Loucy (cell line): ENCODE results near the gene RNLS.

Experiments
- H2AFZ ChIP-seq: fragments of 200-600 bp; sonication (generic); 2 replicates; pipeline ENCODE4 v1.6.0; 2016; ENCODE audit warnings: antibody characterized with exemption, mild to moderate bottlenecking, low read length, moderate library complexity
- H3F3A ChIP-seq: fragments of 200-600 bp; 2 replicates; pipeline ENCODE4 v1.6.0; 2016; ENCODE audit warnings: antibody characterized with exemption, low read depth, mild to moderate bottlenecking
- H3K27me3 ChIP-seq: fragments of 200-600 bp; sonication (generic); 2 replicates; pipeline ENCODE4 v1.6.1; 2014; ENCODE audit warnings: low read length, mild to moderate bottlenecking; ENCODE audit not compliant: insufficient read depth, poor library complexity, severe bottlenecking
- H3K36me3 ChIP-seq: fragments of 200-600 bp; sonication (generic); 2 replicates; pipeline ENCODE4 v1.6.1; 2016; ENCODE audit warnings: low read length; ENCODE audit not compliant: insufficient read depth
- H3K4me1 ChIP-seq: fragments of 200-600 bp; sonication (generic); 2 replicates; pipeline ENCODE4 v1.5.1; 2014; ENCODE audit warnings: low read length, mild to moderate bottlenecking; ENCODE audit not compliant: insufficient read depth, poor library complexity, severe bottlenecking
- H3K4me2 ChIP-seq: fragments of 200-600 bp; sonication (generic); 2 replicates; pipeline ENCODE4 v1.6.0; 2014; ENCODE audit warnings: antibody characterized with exemption, low read length, low read depth, mild to moderate bottlenecking; ENCODE audit not compliant: poor library complexity, severe bottlenecking
- H3K4me3 ChIP-seq: fragments of 200-600 bp; sonication (generic); 2 replicates; pipeline ENCODE4 v1.5.1; 2014; ENCODE audit warnings: low read length, mild to moderate bottlenecking, mixed read lengths; ENCODE audit not compliant: poor library complexity, severe bottlenecking
- H3K79me2 ChIP-seq: fragments of 200-600 bp; sonication (generic); 2 replicates; pipeline ENCODE4 v1.6.1; 2014; ENCODE audit warnings: low read length; ENCODE audit not compliant: insufficient read depth
- H3K9ac ChIP-seq: fragments of 200-600 bp; sonication (generic); 2 replicates; pipeline ENCODE4 v1.6.0; 2014; ENCODE audit warnings: mild to moderate bottlenecking, low read depth, low read length, moderate library complexity; ENCODE audit not compliant: poor library complexity, severe bottlenecking
- H3K9me2 ChIP-seq: fragments of 200-600 bp; sonication (generic); replicated peaks from 2 replicates; pipeline ENCODE4 v1.6.1; 2016; ENCODE audit warnings: low read depth, low read length, mixed read lengths
- H3K9me3 ChIP-seq: fragments of 200-600 bp; sonication (generic); 2 replicates; pipeline ENCODE4 v1.6.1; 2014; ENCODE audit warnings: mild to moderate bottlenecking, antibody characterized with exemption, low read length, low read depth; ENCODE audit not compliant: insufficient read depth
- H4K20me1 ChIP-seq: fragments of 200-600 bp; sonication (generic); 2 replicates; pipeline ENCODE4 v1.6.0; 2014; ENCODE audit warnings: antibody characterized with exemption, low read length, mild to moderate bottlenecking; ENCODE audit not compliant: insufficient read depth, poor library complexity, severe bottlenecking
- EZH2phosphoT487 ChIP-seq: fragments of 200-600 bp; IDR thresholded peaks from 2 replicates; pipeline ENCODE4 v1.6.1; 2018; ENCODE audit warnings: antibody characterized with exemption, mild to moderate bottlenecking, moderate library complexity, borderline replicate concordance
- TF ChIP-seq, protein P1 (sequence below): fragments of 200-600 bp; sonication (generic); conservative IDR thresholded peaks from 2 replicates; pipeline ENCODE4 v1.5.1; 2014; ENCODE audit warnings: mild to moderate bottlenecking, antibody characterized with exemption, low read length

Gene RNLS

DNA sequence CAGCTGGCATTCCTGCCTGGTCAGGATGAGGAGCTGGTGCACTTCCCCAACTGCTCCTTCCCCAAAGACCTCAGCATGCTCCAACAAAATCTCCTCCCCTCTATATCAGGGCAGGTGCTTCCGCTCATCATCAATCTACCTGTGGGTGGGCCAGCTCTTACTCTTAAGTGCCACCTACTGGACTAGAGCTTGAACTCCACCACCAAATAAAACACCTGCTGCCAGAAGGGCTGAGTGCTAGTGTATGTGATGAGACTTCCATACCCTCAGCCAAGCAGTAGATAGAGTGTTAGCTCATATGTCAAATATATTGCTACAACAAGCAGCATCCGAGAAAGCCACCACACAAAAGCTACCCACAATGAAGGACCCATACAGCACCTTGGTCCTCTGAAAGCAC lies 264.3 kb downstream of the RNLS start:
- H3K4me3 ChIP-seq, result no peak overlapping the region
- H3K36me3 ChIP-seq, result peaks cover 4% of the 10 kb centered on the region
- TF ChIP-seq, protein P1, sequence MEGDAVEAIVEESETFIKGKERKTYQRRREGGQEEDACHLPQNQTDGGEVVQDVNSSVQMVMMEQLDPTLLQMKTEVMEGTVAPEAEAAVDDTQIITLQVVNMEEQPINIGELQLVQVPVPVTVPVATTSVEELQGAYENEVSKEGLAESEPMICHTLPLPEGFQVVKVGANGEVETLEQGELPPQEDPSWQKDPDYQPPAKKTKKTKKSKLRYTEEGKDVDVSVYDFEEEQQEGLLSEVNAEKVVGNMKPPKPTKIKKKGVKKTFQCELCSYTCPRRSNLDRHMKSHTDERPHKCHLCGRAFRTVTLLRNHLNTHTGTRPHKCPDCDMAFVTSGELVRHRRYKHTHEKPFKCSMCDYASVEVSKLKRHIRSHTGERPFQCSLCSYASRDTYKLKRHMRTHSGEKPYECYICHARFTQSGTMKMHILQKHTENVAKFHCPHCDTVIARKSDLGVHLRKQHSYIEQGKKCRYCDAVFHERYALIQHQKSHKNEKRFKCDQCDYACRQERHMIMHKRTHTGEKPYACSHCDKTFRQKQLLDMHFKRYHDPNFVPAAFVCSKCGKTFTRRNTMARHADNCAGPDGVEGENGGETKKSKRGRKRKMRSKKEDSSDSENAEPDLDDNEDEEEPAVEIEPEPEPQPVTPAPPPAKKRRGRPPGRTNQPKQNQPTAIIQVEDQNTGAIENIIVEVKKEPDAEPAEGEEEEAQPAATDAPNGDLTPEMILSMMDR, result peak; percentile 68
- no peak for TF ChIP-seq EZH2phosphoT487
- H3K4me1 ChIP-seq, result peaks cover 37% of the 10 kb centered on the region
- no peaks in the 10 kb centered on the region for H4K20me1 ChIP-seq
- no peak overlapping the region for H3K4me2 ChIP-seq
- peaks cover 49% of the 10 kb centered on the region for H3K9me3 ChIP-seq
- no peaks in the 10 kb centered on the region for H3K79me2 ChIP-seq
- no peaks in the 10 kb centered on the region for H3K27me3 ChIP-seq
- no peaks in the 10 kb centered on the region for H3K9me2 ChIP-seq
- no peak overlapping the region for H2AFZ ChIP-seq
- no peak overlapping the region for H3K9ac ChIP-seq
- H3F3A ChIP-seq, result no peaks in the 10 kb centered on the region

DNA sequence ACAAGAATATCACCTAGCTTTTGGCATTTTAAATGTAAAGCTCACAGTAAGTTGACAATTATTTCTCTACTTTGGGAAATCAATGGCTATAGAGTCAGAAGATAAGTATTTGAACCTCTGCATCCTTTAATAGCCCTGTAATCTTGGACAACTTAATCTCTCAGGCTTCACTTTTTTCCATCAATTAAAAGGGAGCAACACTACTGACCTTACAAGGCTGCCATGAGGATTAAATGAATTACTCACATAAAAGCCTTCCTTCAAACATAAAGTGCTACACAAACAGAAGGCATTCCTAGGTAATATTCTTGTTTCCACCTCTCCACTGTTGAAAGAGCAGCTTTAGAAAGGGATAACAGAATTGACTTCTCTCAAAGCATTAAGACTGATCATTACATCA lies 266.0 kb downstream of the RNLS start:
- H3K9me3 ChIP-seq, result peaks cover 39% of the 10 kb centered on the region
- TF ChIP-seq, protein P1, result no peak
- TF ChIP-seq EZH2phosphoT487, result no peak

DNA sequence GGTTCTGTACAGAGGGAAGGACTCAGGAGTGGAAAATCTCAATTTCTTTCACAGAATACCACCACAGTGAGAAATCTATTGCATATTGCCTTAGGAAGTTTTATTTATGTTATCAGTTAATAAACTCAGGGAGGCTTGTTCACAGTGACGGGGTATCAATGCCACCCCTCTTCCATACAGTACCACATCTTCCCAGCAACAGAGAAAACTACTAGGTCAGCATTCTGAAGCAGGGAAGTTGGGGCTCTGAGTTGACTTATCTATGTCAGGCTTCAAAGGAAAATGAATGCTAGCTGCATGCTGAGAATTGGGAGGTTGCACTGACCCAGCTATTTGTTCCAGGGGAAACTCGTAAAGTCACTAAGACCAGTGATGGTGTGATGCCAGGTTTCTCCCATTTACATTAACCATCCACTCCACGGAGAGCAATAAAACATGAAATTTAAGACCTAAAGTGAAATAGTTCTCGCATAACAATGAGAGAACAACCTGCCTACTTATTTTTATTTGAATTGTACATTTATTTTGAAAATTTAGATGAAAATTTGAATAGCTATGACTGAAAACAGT lies 266.7 kb downstream of the RNLS start:
- Histone ChIP-seq H3K4me3 (no peak overlapping the region), H3K36me3 (peaks cover 4% of the 10 kb centered on the region; the same call in 1 of the 2 replicates), H4K20me1 (no peaks in the 10 kb centered on the region), H2AFZ (no peak overlapping the region), H3F3A (no peaks in the 10 kb centered on the region), H3K9me2 (no peaks in the 10 kb centered on the region), H3K4me2 (peak overlapping the region; percentile 45), H3K27me3 (no peaks in the 10 kb centered on the region), H3K79me2 (no peaks in the 10 kb centered on the region), H3K4me1 (peaks cover 43% of the 10 kb centered on the region), H3K9me3 (peaks cover 33% of the 10 kb centered on the region), H3K9ac (peak overlapping the region; percentile 2)
- TF ChIP-seq, protein P1, result no peak
- no peak for TF ChIP-seq EZH2phosphoT487

More for the DNA sequence above, 266.0 kb downstream of the RNLS start:
- H3K4me1 ChIP-seq, result peaks cover 43% of the 10 kb centered on the region
- H3K9me2 ChIP-seq, result no peaks in the 10 kb centered on the region
- H4K20me1 ChIP-seq, result no peaks in the 10 kb centered on the region
- H3K79me2 ChIP-seq, result no peaks in the 10 kb centered on the region
- H3F3A ChIP-seq, result no peaks in the 10 kb centered on the region
- no peak overlapping the region for H3K4me3 ChIP-seq
- H3K4me2 ChIP-seq, result peak overlapping the region; percentile 45
- H3K36me3 ChIP-seq, result peaks cover 4% of the 10 kb centered on the region
- H3K9ac ChIP-seq, result no peak overlapping the region
- no peak overlapping the region for H2AFZ ChIP-seq
- H3K27me3 ChIP-seq, result no peaks in the 10 kb centered on the region
